Measurements from ENCODE around the gene EPB42. TPM values are rescaled to one million over a fixed set of nuclear protein-coding genes. Genes with fewer than 3 reads are reported as not detected.

EPB42 gene
- total and polyA plus RNA-seq, 8 donors, result 1.3 TPM; not detected in 7

- Histone ChIP-seq H3K4me3 (no peak overlapping the region), H3K36me3 (peaks cover 47 to 58% (median 52%) of the 10 kb centered on the region in 4 donors), H3K9me3 (no peaks in the 10 kb centered on the region), H3K4me1 (peaks cover 26 to 51% (median 40%) of the 10 kb centered on the region in 4 donors), H3K27ac (no peak overlapping the region), H3K27me3 (no peaks in the 10 kb centered on the region)
- WGBS, 5 donors, result 68 to 84% (median 72%) methylated on average over 2 of the region's 2 CpGs
- intact Hi-C loops (cut with DNase I; ENCODE audit: low total_unique reads), result no loop called here
- no peak for DNase-seq
- TF ChIP-seq, protein P1, sequence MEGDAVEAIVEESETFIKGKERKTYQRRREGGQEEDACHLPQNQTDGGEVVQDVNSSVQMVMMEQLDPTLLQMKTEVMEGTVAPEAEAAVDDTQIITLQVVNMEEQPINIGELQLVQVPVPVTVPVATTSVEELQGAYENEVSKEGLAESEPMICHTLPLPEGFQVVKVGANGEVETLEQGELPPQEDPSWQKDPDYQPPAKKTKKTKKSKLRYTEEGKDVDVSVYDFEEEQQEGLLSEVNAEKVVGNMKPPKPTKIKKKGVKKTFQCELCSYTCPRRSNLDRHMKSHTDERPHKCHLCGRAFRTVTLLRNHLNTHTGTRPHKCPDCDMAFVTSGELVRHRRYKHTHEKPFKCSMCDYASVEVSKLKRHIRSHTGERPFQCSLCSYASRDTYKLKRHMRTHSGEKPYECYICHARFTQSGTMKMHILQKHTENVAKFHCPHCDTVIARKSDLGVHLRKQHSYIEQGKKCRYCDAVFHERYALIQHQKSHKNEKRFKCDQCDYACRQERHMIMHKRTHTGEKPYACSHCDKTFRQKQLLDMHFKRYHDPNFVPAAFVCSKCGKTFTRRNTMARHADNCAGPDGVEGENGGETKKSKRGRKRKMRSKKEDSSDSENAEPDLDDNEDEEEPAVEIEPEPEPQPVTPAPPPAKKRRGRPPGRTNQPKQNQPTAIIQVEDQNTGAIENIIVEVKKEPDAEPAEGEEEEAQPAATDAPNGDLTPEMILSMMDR (IDR thresholded peaks at IDR 0.05), result no peak
- no peak for TF ChIP-seq EP300 (IDR thresholded peaks at IDR 0.05)
- TF ChIP-seq POLR2A (IDR thresholded peaks at IDR 0.05), result no peak
- no peak for TF ChIP-seq POLR2AphosphoS5 (IDR thresholded peaks at IDR 0.05)
Observed at GRCh38 chr15:43189296-43189695, 31.5 kb downstream of the EPB42 start.

DNA sequence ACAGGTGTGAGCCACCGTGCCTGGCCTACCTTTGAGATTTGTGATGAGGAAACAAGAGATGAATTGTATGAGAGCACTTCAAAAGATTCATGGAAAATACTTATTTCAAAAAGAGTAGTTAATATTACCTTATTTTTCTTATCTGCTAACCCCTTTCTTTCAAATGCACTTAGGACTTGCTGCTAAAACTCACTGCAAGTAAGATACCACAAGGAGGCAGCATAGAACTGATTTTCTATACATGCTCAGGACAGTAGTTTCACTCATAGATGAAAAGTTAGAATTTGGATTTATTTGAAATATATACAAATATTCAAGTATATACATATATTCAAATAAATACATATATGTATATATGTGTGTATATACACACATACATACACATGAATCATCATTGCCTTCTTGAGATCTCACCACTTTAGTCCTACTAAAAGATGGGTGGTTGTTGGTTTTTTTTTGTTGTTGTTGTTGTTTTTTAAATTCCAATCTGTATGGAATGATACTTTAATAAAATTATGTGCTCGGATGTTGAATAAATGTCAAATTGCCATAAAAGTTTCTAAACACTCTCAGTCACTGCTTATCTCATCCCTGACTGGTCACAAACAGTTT is 33.2 kb downstream of the EPB42 start:
- WGBS, 5 donors, result 56 to 75% (median 63%) methylated on average over 2 of the region's 2 CpGs
- Histone ChIP-seq H3K27ac (no peak overlapping the region), H3K36me3 (peaks cover 37 to 46% (median 41%) of the 10 kb centered on the region in 4 donors), H3K27me3 (no peaks in the 10 kb centered on the region), H3K9me3 (no peaks in the 10 kb centered on the region), H3K4me1 (peaks cover 26 to 66% (median 45%) of the 10 kb centered on the region in 4 donors), H3K4me3 (peak overlapping the region in 1 of 4 donors; percentile 7)
- intact Hi-C loops (cut with DNase I; ENCODE audit: low total_unique reads), result no loop called here
- TF ChIP-seq POLR2A (IDR thresholded peaks at IDR 0.05) (no peak), POLR2AphosphoS5 (IDR thresholded peaks at IDR 0.05) (no peak)
- TF ChIP-seq, protein P1 (IDR thresholded peaks at IDR 0.05), result peak in 3 of 7 experiments; percentile 35 to 48 (median 43)
- peak in 1 of 2 donors; percentile 72 for DNase-seq

- H3K4me1 ChIP-seq, result peaks cover 26 to 79% (median 45%) of the 10 kb centered on the region in 4 donors
- H3K27me3 ChIP-seq, result no peaks in the 10 kb centered on the region
- H3K9me3 ChIP-seq, result no peaks in the 10 kb centered on the region
- peak overlapping the region; percentile 94 to 98 (median 97) for H3K27ac ChIP-seq
- DNase-seq, result peak in 1 of 2 donors; percentile 31
- peak overlapping the region; percentile 71 to 93 (median 82) for H3K4me3 ChIP-seq
- intact Hi-C loops (cut with DNase I; ENCODE audit: low total_unique reads), result no loop called here
- H3K36me3 ChIP-seq, result peaks cover 21 to 40% (median 30%) of the 10 kb centered on the region in 4 donors
- WGBS, 5 donors, result 1 to 6% (median 2%) methylated on average over 12 to 13 of the region's 13 CpGs
- TF ChIP-seq POLR2AphosphoS5 (IDR thresholded peaks at IDR 0.05), result no peak
Observed at GRCh38 chr15:43186003-43186353, 34.8 kb downstream of the EPB42 start.

- no peaks in the 10 kb centered on the region for H3K9me3 ChIP-seq
- no peaks in the 10 kb centered on the region for H3K27me3 ChIP-seq
- peak within 1 kb of the TSS; percentile 94 to 98 (median 97) for H3K27ac ChIP-seq
- 0 to 2% (median 1%) methylated on average over 30 to 69 of the region's 69 CpGs for WGBS, 5 donors
- peaks cover 15 to 38% (median 24%) of the 10 kb centered on the region in 4 donors for H3K36me3 ChIP-seq
- H3K4me3 ChIP-seq, result peak within 1 kb of the TSS; percentile 71 to 93 (median 82)
- intact Hi-C loops (cut with DNase I; ENCODE audit: low total_unique reads), result no loop called here
- TF ChIP-seq, protein P1 (IDR thresholded peaks at IDR 0.05), result peak in 2 of 7 experiments; percentile 12 to 40
- TF ChIP-seq POLR2AphosphoS5 (IDR thresholded peaks at IDR 0.05) (peak; percentile 64 to 98 (median 95)), POLR2A (IDR thresholded peaks at IDR 0.05) (peak in 1 of 4 donors; percentile 69), EP300 (IDR thresholded peaks at IDR 0.05) (no peak)
- peaks cover 26 to 79% (median 43%) of the 10 kb centered on the region in 4 donors for H3K4me1 ChIP-seq
- peak; percentile 97 to 98 for DNase-seq
Observed at GRCh38 chr15:43185157-43186002, 35.4 kb downstream of the EPB42 start, which contains the start of gene CCNDBP1. Gene CCNDBP1 (plus strand): TSS chr15:43185403. CDS start chr15:43185499, 96 bp downstream.

All from stomach (tissue), 9 donors.